Measurements from ENCODE around the gene INSM1.

INSM1 gene

GRCh38 chr20:20395087-20395486, 27.2 kb downstream of the INSM1 start:
- DNase-seq = no peak

GRCh38 chr20:20395903-20396568, 28.1 kb downstream of the INSM1 start:
- peak; percentile 46 for DNase-seq

GRCh38 chr20:20396794-20397193, 28.9 kb downstream of the INSM1 start:
- no peak for DNase-seq

- no peak for DNase-seq
These were observed 30.2 kb downstream of the INSM1 start for GRCh38 chr20:20398123-20398522.

- DNase-seq = no peak
These were observed 31.9 kb downstream of the INSM1 start for GRCh38 chr20:20399531-20400500.

GRCh38 chr20:20401991-20402390, 34.1 kb downstream of the INSM1 start:
- DNase-seq = no peak

GRCh38 chr20:20404633-20405032, 36.7 kb downstream of the INSM1 start:
- DNase-seq = no peak

- no peak for DNase-seq
These were observed 37.7 kb downstream of the INSM1 start for GRCh38 chr20:20405623-20406022.

- DNase-seq = no peak
These were observed 38.4 kb downstream of the INSM1 start for GRCh38 chr20:20406306-20406705.

GRCh38 chr20:20407891-20408805, 40.2 kb downstream of the INSM1 start:
- DNase-seq = no peak

- no peak for DNase-seq
These were observed 41.4 kb downstream of the INSM1 start for GRCh38 chr20:20409331-20409730.

- peak; percentile 19 for DNase-seq
These were observed 42.8 kb downstream of the INSM1 start for GRCh38 chr20:20410678-20411077.

- no peak for DNase-seq
These were observed 43.5 kb downstream of the INSM1 start for GRCh38 chr20:20411402-20411801.

- no peak for DNase-seq
These were observed 43.9 kb downstream of the INSM1 start for GRCh38 chr20:20411836-20412235.

GRCh38 chr20:20412750-20413149, 44.8 kb downstream of the INSM1 start:
- DNase-seq = no peak

GRCh38 chr20:20413810-20414281, 45.9 kb downstream of the INSM1 start:
- no peak for DNase-seq

- no peak for DNase-seq
These were observed 46.8 kb downstream of the INSM1 start for GRCh38 chr20:20414640-20415220.

GRCh38 chr20:20415321-20415720, 47.4 kb downstream of the INSM1 start:
- no peak for DNase-seq

- DNase-seq = no peak
These were observed 50.2 kb downstream of the INSM1 start for GRCh38 chr20:20417876-20418676.
